Activated CD8-positive, alpha-beta T cell treated with anti-CD3 and anti-CD28 coated beads for 36 hours (primary cell): ENCODE data around the gene OXT. TPM values are rescaled to one million over a fixed set of nuclear protein-coding genes. Genes with fewer than 3 reads are reported as not detected.

Experiments used
- ATAC-seq: fragments of 200-7000 bp; cut with Tn5 transposase; one replicate; pipeline ENCODE4 v1.10.0; 2021; ENCODE audit warnings: mild to moderate bottlenecking, moderate library complexity
- CTCF ChIA-PET: fragments of 350-600 bp; sonication (Branson Sonifier 250); formaldehyde crosslinking; loops from one replicate; lab custom pipeline; 2021; ENCODE audit warnings: antibody characterized with exemption; lab: Charles Lee
- POLR2A ChIA-PET: fragments of 350-600 bp; sonication (Branson Sonifier 250); formaldehyde crosslinking; loops from one replicate; lab custom pipeline; 2021; ENCODE audit warnings: antibody characterized with exemption; lab: Charles Lee
- DNase-seq: peaks from one replicate; pipeline ENCODE4 v3.0.0-alpha.2; 2020
- H3K27ac Mint-ChIP-seq: one replicate; pipeline ENCODE4 v1.8.0; 2021; ENCODE audit warnings: mild to moderate bottlenecking, mixed read lengths
- H3K27me3 Mint-ChIP-seq: one replicate; pipeline ENCODE4 v1.8.0; 2021; ENCODE audit warnings: mixed read lengths
- H3K36me3 Mint-ChIP-seq: one replicate; pipeline ENCODE4 v1.8.0; 2021; ENCODE audit warnings: low read depth, mixed read lengths
- H3K4me1 Mint-ChIP-seq: one replicate; pipeline ENCODE4 v1.8.0; 2021; ENCODE audit warnings: low read depth, mixed read lengths
- H3K4me3 Mint-ChIP-seq: one replicate; pipeline ENCODE4 v1.8.0; 2021; ENCODE audit warnings: mild to moderate bottlenecking, moderate library complexity, mixed read lengths
- H3K9me3 Mint-ChIP-seq: one replicate; pipeline ENCODE4 v1.8.0; 2021; ENCODE audit warnings: mixed read lengths
- CTCF ChIP-seq: fragments of 200-600 bp; IDR thresholded peaks from one replicate; pipeline ENCODE4 v1.8.0; 2022; ENCODE audit warnings: antibody characterized with exemption, mild to moderate bottlenecking
- intact Hi-C: fragments of 100-400 bp; cut with micrococcal nuclease; formaldehyde crosslinking; loops from one replicate; pipeline ENCODE4 v1.10.0; 2022
- total RNA-seq, 2 experiments: library from RNA; stranded (reverse); gene quantifications; one replicate each; pipeline ENCODE4 v1.2.3, GENCODE V29; 2021

The OXT gene
- total RNA-seq, 2 experiments from 2014 or later, result not detected

- ChIA-PET POLR2A (interaction anchor here (2.0 kb wide), 1 partner anchor 12 kb away, joined by 4 read pairs; no protein-coding TSS in a partner anchor), CTCF (interaction anchor here (0.8 to 2.1 kb wide), 3 partner anchors 12 to 55 kb away, joined by 3 to 9 read pairs (median 3); no protein-coding TSS in a partner anchor)
- H3K4me3 Mint-ChIP-seq, result no peak overlapping the region
- no peak for TF ChIP-seq CTCF
- intact Hi-C loops, result no loop called here
- H3K9me3 Mint-ChIP-seq, result no peaks in the 10 kb centered on the region
- H3K36me3 Mint-ChIP-seq, result peaks cover 13% of the 10 kb centered on the region
- no peaks in the 10 kb centered on the region for H3K27me3 Mint-ChIP-seq
- ATAC-seq (no peak), DNase-seq (no peak)
- H3K27ac Mint-ChIP-seq, result no peak overlapping the region
- H3K4me1 Mint-ChIP-seq, result peaks cover 8% of the 10 kb centered on the region
Observed at GRCh38 chr20:3041854-3042409, 29.5 kb upstream of the OXT start.

- Mint-ChIP-seq H3K27ac (no peak overlapping the region), H3K9me3 (no peaks in the 10 kb centered on the region), H3K4me1 (peaks cover 13% of the 10 kb centered on the region), H3K4me3 (no peak overlapping the region), H3K27me3 (no peaks in the 10 kb centered on the region), H3K36me3 (peaks cover 19% of the 10 kb centered on the region)
- intact Hi-C loops, result no loop called here
- DNase-seq (no peak), ATAC-seq (no peak)
- no peak for TF ChIP-seq CTCF
- CTCF ChIA-PET, result interaction anchor here (2.1 kb wide), 1 partner anchor 11 kb away, joined by 9 read pairs; no protein-coding TSS in a partner anchor
- POLR2A ChIA-PET, result interaction anchor here (0.7 to 2.0 kb wide), 2 partner anchors 13 to 28 kb away, joined by 3 to 4 read pairs; no protein-coding TSS in a partner anchor
Observed at GRCh38 chr20:3042625-3043024, 28.8 kb upstream of the OXT start.

GRCh38 chr20:3043322-3043721 is 28.1 kb upstream of the OXT start, which contains the start of gene GNRH2:
TSS of gene GNRH2 (plus strand) at chr20:3043622. CDS start at chr20:3044415, 793 bp downstream.
- intact Hi-C loops, result no loop called here
- no peak for DNase-seq
- Mint-ChIP-seq H3K4me1 (peaks cover 16% of the 10 kb centered on the region), H3K9me3 (no peaks in the 10 kb centered on the region), H3K27ac (no peak within 1 kb of the TSS), H3K36me3 (peaks cover 24% of the 10 kb centered on the region), H3K4me3 (no peak within 1 kb of the TSS), H3K27me3 (no peaks in the 10 kb centered on the region)
- no peak for TF ChIP-seq CTCF
- no peak for ATAC-seq
- ChIA-PET POLR2A (interaction anchor here (2.0 kb wide), 1 partner anchor 13 kb away, joined by 4 read pairs; no protein-coding TSS in a partner anchor), CTCF (interaction anchor here (1.4 to 2.1 kb wide), 2 partner anchors 10 to 177 kb away, joined by 3 to 9 read pairs; no protein-coding TSS in a partner anchor)

- H3K4me3 Mint-ChIP-seq, result no peak overlapping the region
- H3K27ac Mint-ChIP-seq, result no peak overlapping the region
Observed at GRCh38 chr20:3044336-3044965, 27.0 kb upstream of the OXT start.

More at GRCh38 chr20:3044336-3044965, 27.0 kb upstream of the OXT start:
- no peaks in the 10 kb centered on the region for H3K27me3 Mint-ChIP-seq
- peaks cover 25% of the 10 kb centered on the region for H3K36me3 Mint-ChIP-seq
- intact Hi-C loops, result no loop called here
- no peaks in the 10 kb centered on the region for H3K9me3 Mint-ChIP-seq
- TF ChIP-seq CTCF, result no peak
- ATAC-seq (no peak), DNase-seq (no peak)
- CTCF ChIA-PET, result interaction anchor here (1.4 kb wide), 1 partner anchor 178 kb away, joined by 3 read pairs; no protein-coding TSS in a partner anchor
- peaks cover 16% of the 10 kb centered on the region for H3K4me1 Mint-ChIP-seq
- POLR2A ChIA-PET, result interaction anchor here (0.8 to 1.6 kb wide), 3 partner anchors 9 to 390 kb away, joined by 3 read pairs; no protein-coding TSS in a partner anchor
